ENCODE measurements around the gene WDR4.
"Not testable (repeated sequence)": the region's sequence is repeated elsewhere in the genome, so short reads cannot be mapped to it uniquely, and the experiment has no call there.

The WDR4 gene

DNA sequence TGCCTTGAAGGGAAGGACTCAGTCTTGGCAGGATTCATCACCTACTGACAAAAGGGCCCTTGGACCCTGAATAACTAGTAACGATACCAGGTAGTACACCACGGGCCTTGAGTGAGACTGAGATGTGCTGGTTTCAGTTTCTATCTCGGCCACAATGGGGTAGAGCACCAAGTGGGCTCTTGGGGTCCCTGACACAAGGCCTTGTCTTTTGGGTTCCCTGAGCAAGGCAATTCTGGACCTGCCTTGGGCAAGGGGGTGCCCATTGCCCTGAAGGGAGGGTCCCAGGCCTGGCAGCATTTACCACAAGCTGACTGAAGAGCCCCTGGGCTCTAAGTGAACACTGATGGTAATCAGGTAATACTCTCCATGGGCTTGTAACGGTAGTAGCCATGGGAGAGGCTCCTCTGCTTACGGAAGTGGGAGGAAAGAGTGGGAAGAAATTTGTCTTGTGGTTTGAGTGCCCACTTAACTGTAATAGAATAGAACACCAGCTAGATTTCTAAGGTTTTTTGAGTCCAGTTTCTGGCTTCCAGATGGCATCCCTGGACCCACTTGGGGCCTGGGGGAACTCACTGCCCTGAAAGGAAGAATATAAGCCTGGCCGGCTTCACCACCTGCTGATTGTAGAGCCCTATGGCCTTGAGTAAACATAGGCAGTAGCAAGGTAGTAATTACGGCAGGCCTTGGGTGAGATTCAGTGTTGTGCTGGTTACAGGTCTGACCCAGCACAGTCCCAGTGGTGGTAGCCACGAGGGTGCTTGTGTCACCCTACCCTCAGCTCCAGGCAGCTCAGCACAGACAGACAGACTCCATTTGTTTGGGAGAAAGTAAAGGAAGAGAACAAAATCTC, 58.5 kb downstream of the WDR4 start:
- DNase-seq (ENCODE audit: low read depth in 1 of 2, low spot score in 1 of 2), result no peak

DNA sequence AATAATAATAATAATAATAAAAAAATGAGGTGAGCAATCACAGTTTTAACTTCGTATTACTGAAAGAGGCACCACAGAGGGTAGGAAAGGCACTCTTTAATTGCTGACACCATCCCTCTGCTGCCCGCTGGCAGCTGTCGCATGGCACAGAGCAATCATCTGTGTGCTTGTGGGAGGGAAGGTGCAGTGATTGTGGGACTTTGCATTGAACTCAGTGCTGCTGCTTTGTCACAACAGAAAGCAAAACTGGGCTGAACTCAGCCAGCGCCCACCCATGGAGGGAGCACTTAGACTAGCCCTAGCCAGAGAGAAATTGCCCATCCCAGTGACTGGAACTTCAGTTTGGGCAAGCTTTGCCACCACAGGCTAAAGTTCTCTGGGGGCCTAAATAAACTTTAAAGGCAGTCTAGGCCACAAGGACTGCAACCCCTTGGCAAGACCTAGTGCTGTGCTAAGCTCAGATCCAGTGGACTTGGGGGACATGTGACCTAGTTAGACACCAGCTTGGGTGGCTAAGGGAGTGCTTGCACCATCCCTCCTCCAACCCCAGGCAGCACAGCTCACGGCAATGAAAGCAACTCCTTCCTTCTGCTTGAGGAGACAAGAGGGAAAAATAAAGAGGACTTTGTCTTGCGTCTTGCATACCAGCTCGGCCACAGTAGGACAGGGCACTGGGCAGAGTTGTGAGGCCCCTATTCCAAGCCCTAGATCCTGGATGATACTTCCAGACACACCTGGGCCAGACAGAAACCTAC, 59.3 kb downstream of the WDR4 start:
- no peak for DNase-seq (ENCODE audit: low read depth in 1 of 2, low spot score in 1 of 2)

- peak in 1 of 2 donors; percentile 38 for DNase-seq (ENCODE audit: low read depth in 1 of 2, low spot score in 1 of 2)
Observed at GRCh38 chr21:42818328-42818749, 61.0 kb downstream of the WDR4 start.

GRCh38 chr21:42815217-42815616, 64.1 kb downstream of the WDR4 start:
- no peak for DNase-seq (ENCODE audit: low read depth in 1 of 2, low spot score in 1 of 2)

- DNase-seq (ENCODE audit: low read depth in 1 of 2, low spot score in 1 of 2), result not testable (repeated sequence)
Observed at GRCh38 chr21:42812528-42813241, 66.7 kb downstream of the WDR4 start.

DNA sequence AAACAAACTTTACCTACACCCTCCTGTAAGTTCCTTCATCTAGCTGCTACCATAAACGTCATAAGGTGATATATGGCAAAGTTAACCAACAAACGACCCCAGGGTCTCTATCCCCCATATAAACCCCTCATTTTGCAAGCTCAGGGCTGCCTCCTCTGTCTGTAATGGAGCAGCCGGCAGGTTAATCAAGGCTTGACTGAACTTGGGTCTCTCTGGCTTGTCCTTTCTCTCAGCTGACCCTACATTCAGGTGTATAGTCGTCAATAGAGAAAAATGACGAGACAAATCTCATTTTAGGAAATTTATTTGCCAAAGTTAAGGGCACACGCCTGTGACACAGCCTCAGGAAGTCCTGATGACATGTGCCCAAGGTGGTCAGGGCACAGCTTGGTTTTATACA, 67.4 kb downstream of the WDR4 start:
- DNase-seq (ENCODE audit: low read depth in 1 of 2, low spot score in 1 of 2), result no peak

DNA sequence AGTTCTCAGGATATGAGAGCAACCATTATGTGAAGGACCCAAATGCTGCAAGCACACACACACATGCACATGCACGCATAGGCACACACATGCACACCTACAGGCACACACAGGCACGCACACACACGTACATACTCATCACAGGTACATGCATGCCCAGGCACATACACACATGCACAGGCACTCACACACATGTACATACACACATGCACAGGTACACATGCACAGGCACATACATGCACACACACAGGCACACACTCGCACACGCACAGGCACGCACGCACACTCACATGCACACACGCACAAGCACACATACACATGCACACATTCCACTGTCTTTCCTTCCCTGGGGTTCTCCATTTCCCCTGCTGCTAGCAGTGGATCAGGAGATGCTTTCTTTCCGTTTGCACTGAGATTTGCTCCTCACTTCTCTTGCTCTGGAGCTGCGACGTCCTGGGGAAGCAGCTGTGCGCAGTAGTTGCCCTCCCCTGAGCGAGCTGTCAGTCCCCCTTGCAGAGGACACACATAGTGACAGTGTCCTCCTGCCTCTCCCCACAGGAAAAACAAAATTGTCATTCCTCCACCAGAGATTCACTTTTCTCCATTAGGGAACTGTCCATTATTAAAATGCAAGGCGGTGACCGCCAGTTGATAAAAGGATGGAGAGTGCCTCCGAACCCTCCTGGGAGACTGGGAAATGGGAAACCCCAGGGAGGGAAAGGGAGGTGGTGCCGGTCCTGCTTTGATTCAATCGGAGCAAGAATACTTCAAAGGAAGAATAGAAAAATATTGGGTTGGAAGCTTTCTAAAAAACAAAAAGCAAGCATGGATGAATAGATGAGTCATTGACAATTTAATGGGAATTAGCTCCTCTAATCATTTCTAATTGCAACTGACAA, 69.5 kb downstream of the WDR4 start:
- no peak for DNase-seq (ENCODE audit: low read depth in 1 of 2, low spot score in 1 of 2)

GRCh38 chr21:42809171-42809570, 70.2 kb downstream of the WDR4 start:
- no peak for DNase-seq (ENCODE audit: low read depth in 1 of 2, low spot score in 1 of 2)

DNA sequence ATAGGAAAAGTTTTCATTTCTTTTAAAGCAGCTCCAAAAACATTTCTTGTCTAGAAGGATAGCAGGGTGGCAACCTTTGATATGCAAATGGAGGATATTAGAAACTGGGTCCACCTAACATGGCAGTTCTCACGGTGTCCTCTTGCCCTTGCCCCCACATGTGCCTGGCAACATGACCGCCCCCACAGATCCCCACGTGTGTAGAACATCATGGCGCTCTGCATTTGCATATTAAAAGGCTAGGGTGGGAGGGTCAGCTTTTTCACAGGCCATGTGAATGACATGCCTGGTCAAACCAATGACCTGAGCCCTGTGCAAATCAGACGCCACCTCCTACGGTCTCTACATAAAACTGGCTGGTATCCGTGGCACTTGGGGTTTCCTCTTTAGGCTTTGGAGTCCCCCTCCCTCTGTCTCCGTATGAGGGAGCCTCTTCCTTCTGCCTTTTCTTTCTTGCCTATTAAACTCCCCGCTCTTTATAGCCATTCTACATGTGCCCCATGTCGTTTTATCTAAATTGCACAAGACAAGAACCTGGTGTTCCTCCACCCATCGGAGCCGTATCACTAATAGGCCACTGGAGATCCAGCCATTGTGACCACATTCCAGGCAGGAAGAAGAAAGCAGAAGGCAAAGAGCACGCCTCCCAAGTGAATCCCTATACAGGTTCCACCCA, 71.3 kb downstream of the WDR4 start:
- no peak for DNase-seq (ENCODE audit: low read depth in 1 of 2, low spot score in 1 of 2)

GRCh38 chr21:42807293-42807895, 71.9 kb downstream of the WDR4 start:
- not testable (repeated sequence) for DNase-seq (ENCODE audit: low read depth in 1 of 2, low spot score in 1 of 2)

- DNase-seq (ENCODE audit: low read depth in 1 of 2, low spot score in 1 of 2), result no peak
Observed at GRCh38 chr21:42806509-42807140, 72.7 kb downstream of the WDR4 start.

DNA sequence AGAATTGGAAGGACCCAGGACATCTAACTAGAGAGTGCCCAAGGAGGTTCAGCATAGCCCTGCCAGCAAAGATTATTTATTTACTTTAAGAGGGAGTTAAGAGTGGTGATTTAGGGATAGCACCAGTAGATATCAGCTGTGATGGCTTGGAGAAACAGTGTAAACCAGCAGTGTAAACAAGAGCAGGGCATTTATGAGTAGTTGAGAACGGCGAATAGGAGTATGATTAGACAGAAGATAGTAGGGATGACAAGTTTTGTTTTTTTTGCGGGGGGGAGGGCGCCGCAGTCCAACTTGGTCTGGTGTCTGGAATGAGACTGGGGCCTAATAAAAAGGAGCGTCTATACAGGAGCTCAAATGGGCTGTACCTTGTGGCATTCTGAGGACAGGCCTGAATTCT, 77.7 kb downstream of the WDR4 start:
- not testable (repeated sequence) for DNase-seq (ENCODE audit: low read depth in 1 of 2, low spot score in 1 of 2)

- DNase-seq (ENCODE audit: low read depth in 1 of 2, low spot score in 1 of 2), result no peak
Observed at GRCh38 chr21:42799948-42800347, 79.4 kb downstream of the WDR4 start.

DNA sequence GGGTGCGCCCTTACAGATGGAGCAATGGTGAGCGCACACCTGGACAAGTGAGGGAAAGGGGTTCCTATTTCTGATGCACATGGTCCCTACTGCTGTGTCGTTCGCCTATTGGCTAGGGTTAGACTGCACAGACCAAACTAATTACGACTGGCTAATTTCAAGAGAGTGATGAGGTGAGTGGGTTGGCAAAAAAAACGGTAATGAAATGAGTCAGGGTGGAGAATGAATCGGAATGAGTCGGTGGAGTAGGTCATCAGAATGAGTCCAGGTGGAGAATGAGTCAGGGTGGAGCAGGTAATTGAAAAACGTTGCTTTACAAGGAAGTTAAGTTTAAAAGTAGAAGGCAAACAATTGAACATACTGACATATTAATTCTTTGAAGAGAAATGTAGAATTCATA, 79.8 kb downstream of the WDR4 start:
- DNase-seq (ENCODE audit: low read depth in 1 of 2, low spot score in 1 of 2), result peak in 1 of 2 donors; percentile 17
